ENCODE results near the gene FGG. TPM values are rescaled to one million over a fixed set of nuclear protein-coding genes. Genes with fewer than 3 reads are reported as not detected.
A peak's percentile ranks its signal among the peaks of the same experiment; 100 is the strongest.

The FGG gene
- total RNA-seq, 2 experiments from 2014 or later: not detected

DNA sequence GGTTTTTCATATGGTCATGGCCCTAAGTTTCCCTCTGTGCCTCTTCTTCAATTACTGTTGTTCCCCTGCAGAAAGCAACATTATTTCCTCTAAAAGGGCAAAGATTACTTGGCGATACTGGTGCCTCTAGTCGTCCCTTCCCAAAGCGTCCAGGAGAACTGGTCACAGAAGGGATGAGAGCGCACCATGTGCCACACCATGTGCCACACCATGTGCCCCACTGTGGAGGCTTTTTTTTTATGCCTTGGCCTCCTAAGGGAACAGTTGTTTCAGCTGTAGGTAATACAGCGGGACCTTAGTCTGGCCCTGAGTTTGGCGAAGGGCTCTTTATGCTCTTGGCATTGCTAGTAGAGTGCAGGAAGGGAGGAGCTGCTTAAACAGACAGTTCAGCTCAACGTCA lies 11.5 kb upstream of the FGG start:
- no peak overlapping the region for H3K27ac Mint-ChIP-seq
- no peak overlapping the region for H3K4me3 Mint-ChIP-seq
- DNase-seq: no peak
- CTCF ChIA-PET: interaction anchor here (1.0 to 10.8 kb wide), 7 partner anchors 9 to 838 kb away, joined by 3 to 190 read pairs (median 3); partner anchors contain the start of gene PLRG1
- peaks cover 4% of the 10 kb centered on the region for H3K27me3 Mint-ChIP-seq (ENCODE audit: low read depth)
- H3K36me3 Mint-ChIP-seq (ENCODE audit: low read depth): no peaks in the 10 kb centered on the region
- H3K4me1 Mint-ChIP-seq (ENCODE audit: low read depth): no peaks in the 10 kb centered on the region
- intact Hi-C loops (cut with micrococcal nuclease): no loop called here
- H3K9me3 Mint-ChIP-seq: no peaks in the 10 kb centered on the region

DNA sequence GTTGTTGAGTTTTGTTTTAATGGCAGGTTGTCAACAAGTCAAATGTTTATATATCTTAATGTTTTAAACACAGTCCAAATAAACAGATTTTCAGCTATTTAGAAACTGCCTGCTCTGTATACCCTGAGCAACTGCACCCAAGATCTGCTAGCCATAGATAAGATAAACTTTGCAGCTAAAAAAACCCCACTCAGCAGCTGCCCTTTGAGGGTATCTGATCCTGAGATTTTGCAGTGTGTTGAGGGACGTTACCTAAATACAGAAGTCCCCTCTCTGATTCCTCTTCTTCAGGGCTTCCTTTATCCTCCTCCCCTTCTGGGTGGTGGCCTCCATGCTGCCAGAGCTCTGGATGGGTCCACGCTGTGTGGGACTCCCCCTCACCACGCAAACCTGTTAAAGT lies 11.0 kb upstream of the FGG start:
- Mint-ChIP-seq H3K4me3 (no peak overlapping the region), H3K36me3 (ENCODE audit: low read depth) (no peaks in the 10 kb centered on the region), H3K27ac (no peak overlapping the region), H3K4me1 (ENCODE audit: low read depth) (no peaks in the 10 kb centered on the region), H3K27me3 (ENCODE audit: low read depth) (peaks cover 4% of the 10 kb centered on the region), H3K9me3 (no peaks in the 10 kb centered on the region)
- CTCF ChIA-PET: interaction anchor here (0.6 to 10.8 kb wide), 11 partner anchors 10 to 837 kb away, joined by 3 to 190 read pairs (median 3); partner anchors contain the start of genes FGA and PLRG1
- DNase-seq: no peak
- intact Hi-C loops (cut with micrococcal nuclease): no loop called here

DNA sequence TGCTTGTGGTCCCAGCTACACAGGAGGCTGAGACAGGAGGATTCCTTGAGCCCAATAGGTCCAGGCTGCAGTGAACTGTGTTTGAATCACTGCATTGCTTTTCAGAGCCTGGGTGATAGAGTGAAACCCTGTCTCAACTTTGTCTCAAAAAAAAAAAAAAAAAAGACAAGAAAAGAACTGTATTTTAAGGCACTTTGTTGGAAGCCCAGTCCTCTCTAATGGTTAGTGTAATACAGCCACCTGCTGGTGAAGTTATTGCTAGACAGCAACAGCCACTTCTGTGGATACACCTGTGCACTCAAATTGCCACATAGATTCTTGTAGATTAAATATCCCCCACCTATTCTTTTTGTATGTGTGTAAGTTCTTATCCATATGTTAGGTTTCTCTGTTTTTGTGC lies 10.1 kb upstream of the FGG start:
- Mint-ChIP-seq H3K4me1 (ENCODE audit: low read depth) (no peaks in the 10 kb centered on the region), H3K9me3 (no peaks in the 10 kb centered on the region), H3K27me3 (ENCODE audit: low read depth) (peaks cover 4% of the 10 kb centered on the region), H3K4me3 (no peak overlapping the region), H3K36me3 (ENCODE audit: low read depth) (no peaks in the 10 kb centered on the region), H3K27ac (no peak overlapping the region)
- DNase-seq: peak; percentile 34
- CTCF ChIA-PET: interaction anchor here (0.7 to 10.8 kb wide), 9 partner anchors 10 to 86 kb away, joined by 3 to 190 read pairs (median 4); partner anchors contain the start of genes FGB and PLRG1
- intact Hi-C loops (cut with micrococcal nuclease): loop anchor here (1.0 kb wide), 3 partner anchors 63 to 293 kb away; no protein-coding TSS in a partner anchor

DNA sequence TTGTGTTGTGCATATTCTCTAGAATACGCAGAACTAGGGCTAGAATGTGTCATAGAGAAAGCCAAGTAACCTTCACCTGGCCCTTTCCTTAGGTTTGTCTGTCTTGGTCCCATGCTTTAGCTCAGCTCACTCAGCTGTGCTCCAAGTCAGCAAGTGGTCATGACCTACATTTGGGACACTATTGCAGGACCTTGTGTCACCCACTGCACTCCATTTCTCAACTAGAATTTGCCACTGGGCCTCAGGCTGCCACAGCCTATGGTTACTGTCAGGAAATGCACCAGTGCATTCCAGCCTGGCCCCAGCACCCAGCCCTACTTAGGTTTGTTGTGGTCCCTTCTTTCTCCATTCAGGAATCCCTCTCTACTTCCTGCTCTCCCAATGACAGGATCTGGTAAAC lies 7.7 kb upstream of the FGG start:
- Mint-ChIP-seq H3K27ac (no peak overlapping the region), H3K4me1 (ENCODE audit: low read depth) (peaks cover 10% of the 10 kb centered on the region), H3K36me3 (ENCODE audit: low read depth) (no peaks in the 10 kb centered on the region), H3K4me3 (no peak overlapping the region), H3K27me3 (ENCODE audit: low read depth) (no peaks in the 10 kb centered on the region), H3K9me3 (no peaks in the 10 kb centered on the region)
- intact Hi-C loops (cut with micrococcal nuclease): no loop called here
- CTCF ChIA-PET: interaction anchor here (1.6 to 10.8 kb wide), 4 partner anchors 19 to 77 kb away, joined by 4 to 190 read pairs (median 16); partner anchors contain the start of gene PLRG1
- DNase-seq: no peak

DNA sequence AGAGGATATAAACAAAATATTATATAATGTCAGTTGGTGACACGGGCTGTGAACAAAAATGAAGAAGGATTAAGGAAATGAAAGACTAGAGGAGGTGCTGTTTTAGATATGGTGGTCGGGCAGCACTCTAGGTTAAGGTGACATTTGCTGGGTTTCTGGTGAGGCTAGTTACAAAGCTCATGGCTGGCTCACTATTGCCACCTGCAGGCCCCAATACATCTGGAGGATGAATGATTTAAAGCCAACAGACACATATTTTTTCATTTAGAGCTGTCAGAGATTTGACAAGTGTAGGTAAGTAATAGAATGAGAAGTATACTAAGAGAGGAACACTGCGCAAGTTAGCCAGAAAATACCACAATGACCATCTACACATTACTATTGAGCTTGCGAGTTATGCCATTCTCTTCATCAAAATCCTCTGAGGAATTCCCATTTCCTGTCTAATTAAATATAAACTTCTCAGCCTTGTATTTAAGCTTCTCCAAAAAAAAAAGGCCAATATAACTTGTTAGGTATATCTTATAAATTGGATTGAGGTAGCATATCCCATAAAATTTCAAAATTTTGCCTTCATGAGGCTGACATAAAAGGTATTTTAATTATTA lies 6.4 kb upstream of the FGG start:
- DNase-seq: peak; percentile 77
- Mint-ChIP-seq H3K4me3 (no peak overlapping the region), H3K4me1 (ENCODE audit: low read depth) (peaks cover 10% of the 10 kb centered on the region), H3K27ac (no peak overlapping the region), H3K27me3 (ENCODE audit: low read depth) (peaks cover under 1% of the 10 kb centered on the region), H3K36me3 (ENCODE audit: low read depth) (no peaks in the 10 kb centered on the region), H3K9me3 (no peaks in the 10 kb centered on the region)
- CTCF ChIA-PET: interaction anchor here (0.6 to 10.8 kb wide), 12 partner anchors 11 to 105 kb away, joined by 3 to 190 read pairs (median 5); partner anchors contain the start of genes FGB and PLRG1
- intact Hi-C loops (cut with micrococcal nuclease): loop anchor here (1.0 to 5.0 kb wide), 5 partner anchors 60 to 832 kb away; partner anchors contain the start of gene SFRP2

DNA sequence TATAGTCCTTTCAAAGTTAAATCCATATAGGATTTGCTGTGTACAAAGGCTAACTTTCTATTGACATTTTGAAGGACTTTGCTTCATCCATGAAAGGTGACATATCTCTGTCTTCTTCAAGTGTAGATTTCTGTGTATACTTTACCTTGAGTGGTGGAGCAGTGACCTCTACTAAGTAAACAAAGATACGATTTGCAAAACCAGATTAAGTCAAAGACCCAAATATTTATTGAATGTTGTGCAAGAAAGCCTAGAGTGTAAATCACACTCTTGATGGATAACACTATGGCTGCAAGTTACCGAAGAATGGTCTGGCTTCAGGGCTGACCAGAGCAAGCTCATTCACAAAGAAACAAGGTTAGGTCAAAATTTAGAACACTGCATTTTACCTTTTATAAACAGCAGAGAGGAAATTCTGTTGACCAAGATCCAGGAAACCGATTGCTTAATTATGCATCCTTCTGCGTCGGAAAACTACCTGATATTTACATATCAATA lies 5.4 kb upstream of the FGG start:
- Mint-ChIP-seq H3K36me3 (ENCODE audit: low read depth) (no peaks in the 10 kb centered on the region), H3K4me3 (no peak overlapping the region), H3K4me1 (ENCODE audit: low read depth) (peaks cover 10% of the 10 kb centered on the region), H3K27ac (no peak overlapping the region), H3K9me3 (no peaks in the 10 kb centered on the region), H3K27me3 (ENCODE audit: low read depth) (peaks cover 3% of the 10 kb centered on the region)
- CTCF ChIA-PET: interaction anchor here (1.4 to 10.8 kb wide), 6 partner anchors 12 to 67 kb away, joined by 5 to 190 read pairs (median 10); partner anchors contain the start of gene PLRG1
- no peak for DNase-seq
- intact Hi-C loops (cut with micrococcal nuclease): loop anchor here (1.0 to 5.0 kb wide), 5 partner anchors 59 to 831 kb away; partner anchors contain the start of gene SFRP2

DNA sequence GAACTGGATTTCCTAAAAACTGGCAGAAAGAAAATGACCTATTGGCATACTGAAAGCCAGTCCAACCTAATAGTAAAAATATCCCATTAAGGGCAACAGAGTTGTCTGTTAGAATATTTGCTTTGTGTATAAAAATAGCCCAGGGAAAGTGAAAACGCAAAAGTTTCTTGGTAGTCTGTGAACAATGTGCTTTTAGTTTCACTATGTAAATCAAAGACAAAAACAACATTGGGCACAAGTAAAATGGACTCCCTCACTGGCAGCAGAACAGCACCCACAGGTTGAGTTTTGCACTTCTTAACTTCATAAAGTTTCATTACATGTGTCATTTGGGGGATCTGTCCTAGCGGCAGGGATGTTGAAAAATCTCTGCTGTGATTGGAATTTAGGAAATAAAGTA lies 4.3 kb upstream of the FGG start:
- CTCF ChIA-PET: interaction anchor here (0.9 to 1.0 kb wide), 2 partner anchors 58 to 64 kb away, joined by 4 read pairs; no protein-coding TSS in a partner anchor
- no peaks in the 10 kb centered on the region for H3K9me3 Mint-ChIP-seq
- no peak overlapping the region for H3K4me3 Mint-ChIP-seq
- no peak for DNase-seq
- H3K36me3 Mint-ChIP-seq (ENCODE audit: low read depth): no peaks in the 10 kb centered on the region
- H3K27ac Mint-ChIP-seq: no peak overlapping the region
- peaks cover 10% of the 10 kb centered on the region for H3K4me1 Mint-ChIP-seq (ENCODE audit: low read depth)
- H3K27me3 Mint-ChIP-seq (ENCODE audit: low read depth): peaks cover 3% of the 10 kb centered on the region
- intact Hi-C loops (cut with micrococcal nuclease): loop anchor here (5.0 kb wide), 2 partner anchors 269 to 829 kb away; partner anchors contain the start of gene SFRP2

DNA sequence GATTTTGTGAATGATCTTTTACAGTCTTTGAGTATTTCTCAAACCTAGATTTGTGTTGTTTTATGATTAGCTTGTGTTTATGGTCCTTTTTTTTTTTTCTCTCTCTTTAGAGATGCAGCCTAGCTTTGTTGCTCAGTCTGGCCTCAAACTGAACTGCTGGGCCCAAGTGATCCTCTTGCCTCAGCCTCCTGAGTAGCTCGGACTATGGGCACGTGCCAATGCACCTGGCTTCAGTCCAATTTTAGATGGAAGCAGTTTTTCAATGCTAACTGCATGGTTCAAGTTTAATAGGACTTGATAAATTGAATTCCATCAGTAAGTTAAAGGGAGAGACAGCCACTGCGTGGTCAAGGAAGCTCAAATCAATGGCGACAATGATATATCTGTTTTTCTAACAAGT lies 3.8 kb upstream of the FGG start:
- Mint-ChIP-seq H3K27me3 (ENCODE audit: low read depth) (peaks cover 3% of the 10 kb centered on the region), H3K4me1 (ENCODE audit: low read depth) (peaks cover 10% of the 10 kb centered on the region), H3K9me3 (no peaks in the 10 kb centered on the region), H3K27ac (no peak overlapping the region), H3K4me3 (no peak overlapping the region), H3K36me3 (ENCODE audit: low read depth) (no peaks in the 10 kb centered on the region)
- DNase-seq: no peak
- intact Hi-C loops (cut with micrococcal nuclease): loop anchor here (5.0 kb wide), 2 partner anchors 269 to 829 kb away; partner anchors contain the start of gene SFRP2
- CTCF ChIA-PET: interaction anchor here (0.6 to 1.0 kb wide), 3 partner anchors 11 to 64 kb away, joined by 3 to 4 read pairs (median 4); no protein-coding TSS in a partner anchor

DNA sequence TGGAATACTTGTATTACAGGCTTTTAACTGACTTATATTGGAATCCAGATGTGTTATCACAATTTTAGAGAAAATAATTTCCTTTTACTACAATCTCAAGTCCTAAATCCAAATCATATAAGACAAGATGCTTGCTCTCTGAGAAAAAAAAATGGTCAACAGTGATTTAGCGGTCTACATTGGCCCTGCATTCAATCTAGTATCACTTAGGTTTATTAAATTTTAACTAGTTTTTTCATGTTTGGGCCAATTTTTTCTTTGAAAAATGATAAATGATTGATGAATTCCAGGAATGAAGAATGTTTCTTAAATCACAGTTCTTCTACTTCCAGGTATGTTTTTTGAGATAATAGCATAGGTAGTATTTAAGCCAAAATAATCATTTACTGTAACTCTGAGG lies 2.8 kb upstream of the FGG start:
- CTCF ChIA-PET: interaction anchor here (3.1 kb wide), 1 partner anchor 63 kb away, joined by 10 read pairs; no protein-coding TSS in a partner anchor
- Mint-ChIP-seq H3K36me3 (ENCODE audit: low read depth) (no peaks in the 10 kb centered on the region), H3K9me3 (no peaks in the 10 kb centered on the region), H3K4me3 (no peak overlapping the region), H3K27ac (no peak overlapping the region), H3K4me1 (ENCODE audit: low read depth) (peaks cover 10% of the 10 kb centered on the region), H3K27me3 (ENCODE audit: low read depth) (peaks cover 6% of the 10 kb centered on the region)
- intact Hi-C loops (cut with micrococcal nuclease): loop anchor here (5.0 kb wide), 2 partner anchors 268 to 828 kb away; partner anchors contain the start of gene SFRP2
- no peak for DNase-seq

DNA sequence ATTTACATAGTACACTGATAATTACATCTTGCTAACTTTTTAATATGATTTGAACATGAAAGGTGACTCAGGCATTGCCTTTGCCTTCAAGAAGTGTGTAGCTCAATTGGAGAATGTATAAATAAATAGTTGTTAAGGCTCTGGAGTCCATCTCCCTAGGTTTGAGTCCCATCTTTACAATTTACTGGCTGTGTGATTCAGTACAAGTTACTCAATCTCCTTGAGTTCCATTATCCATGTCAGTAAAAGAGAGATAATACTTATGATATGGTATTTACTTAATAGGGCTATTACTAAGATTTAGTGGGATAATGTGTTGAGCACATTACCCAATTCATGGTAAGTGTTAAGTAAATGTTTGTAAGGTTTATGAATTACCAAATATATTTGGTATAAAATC lies 1.9 kb upstream of the FGG start:
- H3K9me3 Mint-ChIP-seq: no peaks in the 10 kb centered on the region

DNA sequence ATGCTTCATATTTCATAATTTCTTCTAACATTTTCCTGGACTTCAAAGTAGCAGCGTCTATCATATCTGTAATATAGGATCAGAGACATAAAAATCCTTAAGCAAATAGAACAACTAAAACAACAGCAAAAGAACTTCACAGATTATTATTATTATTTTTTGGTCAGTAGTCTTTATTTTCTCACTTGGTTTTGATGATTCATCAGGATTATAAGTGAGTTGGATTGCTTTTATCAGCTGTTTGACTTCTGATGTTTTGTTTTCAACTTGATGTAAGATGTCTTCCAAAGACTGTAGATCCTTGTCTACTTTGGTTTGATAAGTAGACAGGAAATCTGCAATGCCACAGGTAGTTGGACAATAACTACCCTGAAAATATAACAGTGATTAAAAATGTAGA lies 623 bp downstream of the FGG start:
- Mint-ChIP-seq H3K27ac (no peak overlapping the region), H3K27me3 (ENCODE audit: low read depth) (peaks cover 19% of the 10 kb centered on the region), H3K36me3 (ENCODE audit: low read depth) (no peaks in the 10 kb centered on the region), H3K4me3 (no peak overlapping the region), H3K9me3 (no peaks in the 10 kb centered on the region), H3K4me1 (ENCODE audit: low read depth) (peaks cover 6% of the 10 kb centered on the region)
- CTCF ChIA-PET: interaction anchor here (1.1 kb wide), 1 partner anchor 21 kb away, joined by 3 read pairs; no protein-coding TSS in a partner anchor
- intact Hi-C loops (cut with micrococcal nuclease): no loop called here
- no peak for DNase-seq

More for the DNA sequence above, 1.9 kb upstream of the FGG start:
- Mint-ChIP-seq H3K27me3 (ENCODE audit: low read depth) (peaks cover 8% of the 10 kb centered on the region), H3K36me3 (ENCODE audit: low read depth) (no peaks in the 10 kb centered on the region), H3K4me3 (no peak overlapping the region), H3K27ac (no peak overlapping the region), H3K4me1 (ENCODE audit: low read depth) (peaks cover 10% of the 10 kb centered on the region)
- intact Hi-C loops (cut with micrococcal nuclease): no loop called here
- no peak for DNase-seq
- CTCF ChIA-PET: interaction anchor here (3.1 kb wide), 1 partner anchor 62 kb away, joined by 10 read pairs; no protein-coding TSS in a partner anchor

DNA sequence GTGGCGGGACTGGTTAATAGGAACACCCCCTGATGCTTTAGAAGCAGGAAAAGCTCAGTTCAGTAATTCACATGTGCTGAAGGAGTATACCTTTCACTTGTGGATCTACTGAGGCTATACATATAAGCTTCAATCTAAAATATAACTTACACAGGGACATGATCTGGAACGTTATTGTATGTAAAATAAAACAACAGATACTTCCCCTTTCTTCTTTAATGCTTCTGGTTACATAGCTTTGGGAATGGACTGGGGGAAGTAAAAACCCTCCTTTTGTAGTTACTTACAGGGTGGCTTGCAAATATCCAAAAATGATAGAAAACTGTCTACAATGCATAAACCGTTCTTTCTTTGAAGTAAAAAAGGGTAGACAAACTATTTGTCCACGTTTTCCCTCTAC lies 1.9 kb downstream of the FGG start:
- CTCF ChIA-PET: interaction anchor here (0.8 to 0.9 kb wide), 2 partner anchors 11 to 61 kb away, joined by 3 read pairs; partner anchors contain the start of gene PLRG1
- intact Hi-C loops (cut with micrococcal nuclease): no loop called here
- no peak for DNase-seq
- Mint-ChIP-seq H3K27ac (no peak overlapping the region), H3K36me3 (ENCODE audit: low read depth) (no peaks in the 10 kb centered on the region), H3K4me3 (no peak overlapping the region), H3K9me3 (no peaks in the 10 kb centered on the region), H3K4me1 (ENCODE audit: low read depth) (no peaks in the 10 kb centered on the region), H3K27me3 (ENCODE audit: low read depth) (peaks cover 19% of the 10 kb centered on the region)

Measured in activated naive CD4-positive, alpha-beta T cell treated with anti-CD3 and anti-CD28 coated beads for 36 hours (primary cell).